ENCODE measurements around the gene SART1.

Gene SART1, protein sequence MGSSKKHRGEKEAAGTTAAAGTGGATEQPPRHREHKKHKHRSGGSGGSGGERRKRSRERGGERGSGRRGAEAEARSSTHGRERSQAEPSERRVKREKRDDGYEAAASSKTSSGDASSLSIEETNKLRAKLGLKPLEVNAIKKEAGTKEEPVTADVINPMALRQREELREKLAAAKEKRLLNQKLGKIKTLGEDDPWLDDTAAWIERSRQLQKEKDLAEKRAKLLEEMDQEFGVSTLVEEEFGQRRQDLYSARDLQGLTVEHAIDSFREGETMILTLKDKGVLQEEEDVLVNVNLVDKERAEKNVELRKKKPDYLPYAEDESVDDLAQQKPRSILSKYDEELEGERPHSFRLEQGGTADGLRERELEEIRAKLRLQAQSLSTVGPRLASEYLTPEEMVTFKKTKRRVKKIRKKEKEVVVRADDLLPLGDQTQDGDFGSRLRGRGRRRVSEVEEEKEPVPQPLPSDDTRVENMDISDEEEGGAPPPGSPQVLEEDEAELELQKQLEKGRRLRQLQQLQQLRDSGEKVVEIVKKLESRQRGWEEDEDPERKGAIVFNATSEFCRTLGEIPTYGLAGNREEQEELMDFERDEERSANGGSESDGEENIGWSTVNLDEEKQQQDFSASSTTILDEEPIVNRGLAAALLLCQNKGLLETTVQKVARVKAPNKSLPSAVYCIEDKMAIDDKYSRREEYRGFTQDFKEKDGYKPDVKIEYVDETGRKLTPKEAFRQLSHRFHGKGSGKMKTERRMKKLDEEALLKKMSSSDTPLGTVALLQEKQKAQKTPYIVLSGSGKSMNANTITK

DNA sequence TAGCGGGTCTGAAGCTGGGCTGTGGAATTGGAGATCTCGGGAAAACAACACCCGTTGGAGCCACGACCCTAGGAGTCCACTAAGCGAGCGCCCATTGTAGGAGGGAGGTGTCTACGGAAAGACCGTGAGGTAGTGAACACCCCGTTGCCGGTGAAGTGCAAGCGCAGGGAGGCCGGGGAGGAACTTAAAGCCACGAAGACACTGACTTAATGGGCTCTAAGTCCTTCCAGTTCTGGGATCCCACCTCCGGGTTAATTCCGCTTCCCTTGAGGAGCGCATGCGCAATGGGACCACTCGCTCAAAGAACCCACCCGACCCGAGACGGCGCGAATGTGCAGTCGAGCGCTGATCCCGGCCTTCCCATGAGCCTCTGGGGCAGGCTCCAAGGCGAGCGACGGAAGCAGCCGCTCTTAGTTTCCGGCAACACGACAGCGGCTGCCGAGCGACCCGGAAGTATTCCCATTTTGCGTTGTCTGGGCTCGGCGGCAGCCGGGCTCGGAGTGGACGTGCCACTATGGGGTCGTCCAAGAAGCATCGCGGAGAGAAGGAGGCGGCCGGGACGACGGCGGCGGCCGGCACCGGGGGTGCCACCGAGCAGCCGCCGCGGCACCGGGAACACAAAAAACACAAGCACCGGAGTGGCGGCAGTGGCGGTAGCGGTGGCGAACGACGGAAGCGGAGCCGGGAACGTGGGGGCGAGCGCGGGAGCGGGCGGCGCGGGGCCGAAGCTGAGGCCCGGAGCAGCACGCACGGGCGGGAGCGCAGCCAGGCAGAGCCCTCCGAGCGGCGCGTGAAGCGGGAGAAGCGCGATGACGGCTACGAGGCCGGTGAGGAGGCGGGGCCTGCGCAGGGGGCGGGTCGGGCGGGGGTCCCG, at the start of gene SART1:
Gene SART1, plus strand, starts transcription at position 468 of the 874 bp plus-strand sequence. Its CDS starts 47 bp downstream, at position 515.
- DNase-seq: peak; percentile 99

- DNase-seq: no peak
Measured at GRCh38 chr11:65912845-65913244, 48.7 kb upstream of the SART1 start.

- no peak for DNase-seq
Measured at GRCh38 chr11:65915101-65915820, 46.3 kb upstream of the SART1 start.

GRCh38 chr11:65915821-65916251, 45.7 kb upstream of the SART1 start:
- DNase-seq: no peak

GRCh38 chr11:65916391-65916790, 45.1 kb upstream of the SART1 start:
- no peak for DNase-seq

DNA sequence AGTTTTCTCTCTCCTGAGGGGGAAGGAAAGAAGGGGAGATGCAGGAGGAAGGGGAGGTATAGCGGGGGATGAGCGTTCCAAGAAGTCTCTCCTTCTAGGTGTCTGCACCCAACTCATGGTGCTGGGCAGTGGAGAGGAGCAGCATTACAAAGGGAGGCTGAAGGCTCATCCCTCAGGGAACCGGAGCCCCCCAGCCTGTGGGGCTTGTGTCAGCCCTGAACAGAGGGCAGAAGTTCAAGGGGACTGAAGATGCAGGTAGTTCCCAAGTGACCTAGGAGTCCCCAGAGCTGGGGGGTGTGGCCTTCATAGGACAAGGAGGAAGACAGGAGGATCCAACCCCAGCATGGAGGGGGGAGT, 44.5 kb upstream of the SART1 start:
- no peak for DNase-seq

GRCh38 chr11:65917434-65918210, 43.9 kb upstream of the SART1 start:
- DNase-seq: no peak

DNA sequence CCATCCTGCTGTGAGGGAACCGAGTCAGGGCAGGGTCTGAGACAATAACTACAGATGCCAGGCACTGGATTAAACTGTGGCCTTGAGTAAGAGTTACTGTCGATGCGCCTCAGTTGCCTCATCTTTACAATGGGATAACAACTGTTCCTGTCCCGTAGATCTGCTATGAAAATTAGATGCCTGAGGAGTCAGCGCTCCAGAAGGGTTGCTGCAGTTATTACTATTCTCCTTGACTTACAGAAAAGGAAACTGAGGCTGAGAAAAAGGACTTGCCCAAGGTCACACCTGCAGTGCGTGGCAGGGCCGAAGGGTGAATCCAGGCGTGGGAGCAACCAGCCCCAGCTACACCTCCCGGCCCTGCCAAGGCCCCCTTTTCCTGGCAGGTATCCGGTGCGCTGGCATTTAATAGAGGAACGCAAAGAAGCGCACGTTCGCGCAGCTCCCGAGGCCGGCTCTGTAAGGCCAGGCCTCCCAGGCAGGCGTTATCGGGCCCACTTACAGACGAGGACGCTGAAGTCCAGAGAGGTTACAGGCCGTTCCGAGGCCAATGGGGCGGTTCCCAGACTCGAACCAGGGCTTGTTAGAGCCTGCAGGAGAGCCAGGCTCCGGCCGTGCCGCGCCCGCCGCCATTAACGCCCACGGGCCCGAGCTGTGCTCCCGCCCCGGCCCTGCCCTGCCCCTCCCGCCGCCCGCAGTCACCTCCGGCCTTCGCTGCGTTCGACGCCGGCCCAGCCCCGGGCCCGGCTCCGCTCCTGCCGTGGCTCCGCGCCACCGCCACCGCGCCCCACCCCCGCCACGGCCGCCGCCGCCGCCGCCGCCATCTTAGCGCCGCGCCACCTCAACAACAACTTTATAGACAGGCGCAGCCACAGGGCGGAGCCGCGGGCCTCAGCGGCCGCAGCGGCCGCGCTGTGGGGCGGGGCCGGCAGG, 43.1 kb upstream of the SART1 start, which contains the start of gene C11orf68:
Gene C11orf68, minus strand, starts transcription at position 852 of the 930 bp plus-strand sequence. Its CDS starts 31 bp downstream, at position 821.
- peak; percentile 63 for DNase-seq

DNA sequence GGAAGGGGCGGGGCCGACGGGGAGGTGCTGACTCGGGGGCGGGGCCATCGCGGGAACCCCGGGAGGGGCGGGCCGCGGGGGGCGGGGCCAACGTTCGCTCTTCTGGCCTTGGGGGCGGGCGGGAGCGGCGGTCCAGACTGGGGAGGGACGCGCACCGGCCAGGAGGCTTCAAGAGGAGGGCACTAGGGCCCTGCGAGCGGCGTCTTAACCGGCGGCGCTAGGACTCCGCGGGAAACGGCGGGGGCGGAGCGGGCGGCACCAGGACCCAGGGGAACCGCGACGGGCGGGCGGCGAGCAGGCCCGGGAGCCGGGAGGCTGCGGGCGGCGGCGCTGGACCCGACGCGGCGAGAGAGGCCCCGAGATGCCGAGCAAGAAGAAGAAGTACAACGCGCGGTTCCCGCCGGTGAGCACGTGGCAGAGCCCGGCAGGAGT, 42.4 kb upstream of the SART1 start, which contains the start of gene DRAP1:
Gene DRAP1, plus strand, starts transcription at position 286 of the 432 bp plus-strand sequence. Its CDS starts 76 bp downstream, at position 362.
- DNase-seq: peak; percentile 99

DNA sequence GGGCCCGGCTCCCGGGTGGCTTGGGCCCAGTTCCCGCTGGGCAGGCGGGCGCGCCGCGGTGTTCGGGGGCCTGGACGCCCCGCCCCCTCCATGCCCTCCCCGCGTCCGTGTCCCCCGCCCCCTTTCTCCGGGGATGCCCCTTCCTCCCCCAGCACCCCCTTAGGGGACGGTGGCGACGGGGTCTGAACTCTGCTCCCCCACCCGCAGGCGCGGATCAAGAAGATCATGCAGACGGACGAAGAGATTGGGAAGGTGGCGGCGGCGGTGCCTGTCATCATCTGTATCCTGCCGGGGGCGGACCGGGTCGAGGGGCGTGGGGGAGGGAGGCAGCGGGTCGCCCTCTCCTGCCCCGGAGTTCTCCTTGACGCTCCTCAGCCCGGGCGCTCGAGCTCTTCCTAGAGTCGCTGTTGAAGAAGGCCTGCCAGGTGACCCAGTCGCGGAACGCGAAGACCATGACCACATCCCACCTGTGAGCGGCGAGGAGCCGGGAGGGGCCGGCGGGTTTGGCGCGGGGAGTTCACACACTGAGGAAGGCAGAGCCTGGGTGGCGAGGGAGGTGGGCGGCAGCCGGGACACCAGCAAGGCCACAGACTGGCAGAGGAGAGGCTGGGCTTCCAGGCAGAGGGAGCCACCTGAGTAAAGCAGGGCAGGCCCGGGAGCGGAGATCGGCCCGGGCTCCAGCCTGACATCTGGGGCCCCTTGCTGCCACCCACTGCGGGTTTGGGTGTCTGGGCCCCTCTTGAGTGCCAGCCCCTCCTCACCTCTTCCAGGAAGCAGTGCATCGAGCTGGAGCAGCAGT, 41.8 kb upstream of the SART1 start:
- peak; percentile 58 for DNase-seq

DNA sequence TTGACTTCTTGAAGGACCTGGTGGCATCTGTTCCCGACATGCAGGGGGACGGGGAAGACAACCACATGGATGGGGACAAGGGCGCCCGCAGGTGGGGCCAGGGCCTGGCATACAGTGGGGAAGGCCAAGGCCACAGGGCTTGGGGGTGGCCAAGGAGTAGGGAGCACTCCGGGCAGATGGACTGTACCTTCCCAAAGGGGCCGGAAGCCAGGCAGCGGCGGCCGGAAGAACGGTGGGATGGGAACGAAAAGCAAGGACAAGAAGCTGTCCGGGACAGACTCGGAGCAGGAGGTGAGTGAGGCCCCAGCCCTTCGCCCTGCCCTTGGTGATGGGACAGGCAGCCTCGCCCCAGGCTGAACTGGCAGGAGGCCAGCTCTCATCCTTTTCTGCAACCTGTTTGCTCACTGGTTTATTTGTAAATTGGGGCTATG, 41.1 kb upstream of the SART1 start:
- no peak for DNase-seq

GRCh38 chr11:65921033-65921555, 40.4 kb upstream of the SART1 start:
- no peak for DNase-seq

DNA sequence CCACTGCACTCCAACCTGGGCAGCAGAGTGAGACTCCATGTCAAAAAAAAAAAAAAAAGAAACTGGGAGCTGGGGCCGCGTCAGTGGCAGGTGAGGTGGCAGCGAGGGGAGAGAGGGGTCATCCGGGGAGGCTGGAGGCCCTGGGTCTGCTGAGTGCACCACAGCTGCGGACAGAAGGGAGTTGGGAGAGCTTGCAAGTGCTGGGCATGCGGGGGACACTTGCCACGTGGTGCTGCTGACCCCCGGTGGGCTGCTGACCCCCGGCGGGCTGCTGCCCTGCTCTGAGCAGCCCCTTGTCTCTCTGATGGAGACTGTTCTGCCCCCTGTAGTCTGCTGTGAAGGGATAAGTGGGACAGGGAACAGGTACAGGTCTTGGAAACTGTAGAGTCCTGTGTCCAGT, 39.7 kb upstream of the SART1 start:
- DNase-seq: no peak

GRCh38 chr11:65922565-65922964, 39.0 kb upstream of the SART1 start:
- no peak for DNase-seq

DNA sequence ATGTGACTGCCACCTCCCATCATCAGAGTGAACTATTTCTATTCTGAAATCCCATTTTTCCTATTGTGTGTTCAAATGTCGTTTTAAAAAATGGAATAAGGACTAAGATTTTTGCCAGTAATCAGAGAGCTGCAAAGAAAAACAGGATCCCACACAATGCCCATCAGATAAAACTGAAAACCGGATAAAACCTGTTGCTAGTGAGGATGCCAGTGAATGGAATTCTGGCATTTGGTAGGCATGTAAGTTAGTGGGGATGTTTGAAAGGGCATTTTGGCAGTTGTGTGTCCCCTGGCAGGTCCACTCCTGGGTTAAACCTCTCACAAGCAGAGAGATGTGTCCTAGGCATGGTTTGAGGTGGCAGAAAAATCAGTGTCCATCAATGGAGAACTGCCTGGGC, 36.1 kb upstream of the SART1 start:
- DNase-seq: no peak

DNA sequence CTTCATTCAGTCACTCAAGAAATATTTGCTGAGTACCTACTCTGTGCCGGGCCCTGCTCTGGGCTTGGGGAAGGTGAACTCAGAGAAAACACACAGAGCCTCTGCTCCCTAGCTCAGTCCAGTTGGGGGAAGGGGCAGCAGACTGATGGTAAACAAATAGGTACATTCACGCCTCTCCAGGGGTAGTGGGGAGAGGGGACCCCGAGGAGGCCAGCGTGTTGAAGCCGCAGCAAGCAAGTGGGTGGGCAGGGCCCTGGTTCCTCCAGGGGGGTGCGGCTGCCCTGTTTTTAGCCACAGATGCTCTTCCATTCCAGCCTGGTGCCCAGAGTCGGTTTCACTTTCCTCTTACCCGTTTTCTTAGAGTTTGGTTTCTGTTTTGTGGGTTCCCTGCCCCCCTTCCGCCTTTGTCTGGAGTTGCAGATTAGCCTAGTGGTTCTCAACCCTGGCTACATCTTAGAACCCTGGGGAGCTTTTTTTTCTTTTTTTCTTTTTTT, 33.6 kb upstream of the SART1 start:
- peak; percentile 96 for DNase-seq

DNA sequence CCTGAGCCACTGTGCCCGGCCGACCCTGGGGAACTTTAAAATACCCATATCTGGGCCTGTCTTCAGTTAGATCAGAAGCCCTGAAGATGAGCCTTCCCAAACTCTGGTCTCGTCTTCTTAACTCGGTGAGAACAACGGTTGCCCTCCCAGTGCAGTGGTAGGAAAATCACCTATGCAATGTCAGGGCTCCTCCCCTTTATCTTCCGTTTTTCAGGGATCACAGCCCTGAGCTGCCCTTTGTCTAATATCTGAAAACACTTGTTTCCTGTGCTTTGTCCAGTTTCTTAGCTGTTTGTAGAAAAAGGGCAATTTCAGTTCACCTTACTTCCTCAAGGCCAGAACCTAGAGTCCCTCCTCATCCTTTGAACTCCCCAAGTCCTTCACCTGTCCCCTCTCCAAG, 32.9 kb upstream of the SART1 start:
- peak; percentile 78 for DNase-seq

DNA sequence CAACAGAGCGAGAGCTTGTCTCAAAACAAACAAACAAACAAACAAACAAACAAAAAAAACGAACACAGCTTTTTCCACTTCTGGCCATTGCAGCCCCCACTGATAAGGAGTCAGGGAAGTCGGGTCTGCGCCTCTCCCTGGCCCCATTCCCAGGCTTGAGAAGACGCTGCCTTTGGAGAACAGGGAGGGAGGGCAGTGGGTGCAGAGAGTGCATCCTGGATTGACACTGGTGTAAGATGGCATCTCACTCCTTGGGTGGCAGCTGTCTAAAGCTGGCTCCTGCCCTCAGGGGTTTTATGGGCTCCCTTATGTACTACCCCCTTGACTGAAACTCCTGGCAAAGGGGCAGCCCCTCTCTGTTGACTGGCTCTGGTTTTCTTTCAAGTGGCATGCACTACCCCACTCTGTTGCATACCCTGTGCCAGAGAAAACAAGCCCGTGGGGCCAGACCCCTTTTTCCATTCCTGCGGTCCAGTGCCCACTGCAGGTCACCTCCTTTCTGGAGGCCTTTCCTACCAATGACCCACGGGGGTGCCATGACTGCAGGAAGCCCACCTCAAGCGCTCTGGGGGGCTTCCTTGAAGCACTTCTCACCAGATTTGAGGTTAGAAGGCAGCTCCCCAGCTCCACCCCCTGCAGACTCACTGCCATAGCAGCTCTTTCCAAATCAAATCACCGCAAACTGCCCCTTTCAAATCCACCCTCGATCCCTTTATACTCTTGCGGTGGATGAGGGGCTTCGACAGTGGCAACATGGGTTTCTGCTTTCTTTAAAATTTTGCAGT, 29.6 kb upstream of the SART1 start:
- DNase-seq: no peak
